ENCODE data around the gene MRM1. TPM values are rescaled to one million over a fixed set of nuclear protein-coding genes. Genes with fewer than 3 reads are reported as not detected.
A peak's percentile ranks its signal among the peaks of the same experiment; 100 is the strongest.

The MRM1 gene
- polyA plus RNA-seq, 1 donor (not counting 4 experiments of a cell fraction or from before 2014, with no cell fraction given) = 3.8 TPM

DNA sequence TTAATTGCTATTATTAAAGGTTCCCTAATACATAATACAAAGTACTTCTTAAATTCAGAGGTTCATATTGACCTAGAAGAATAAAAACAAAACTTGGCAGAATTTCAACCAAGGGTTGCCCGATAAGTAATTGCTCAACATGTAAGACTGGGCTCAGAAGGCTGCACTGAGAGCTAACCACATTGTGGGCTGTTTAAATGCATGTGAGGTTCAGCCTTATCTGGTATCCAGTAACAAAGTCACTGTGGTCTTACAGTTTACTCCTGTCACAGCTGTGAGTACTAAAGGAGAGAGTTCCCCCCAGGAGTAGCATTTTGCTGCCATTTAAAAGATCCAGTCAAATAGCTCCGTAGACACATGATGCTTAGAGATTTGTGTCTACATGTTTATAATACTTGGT is 11.3 kb upstream of the MRM1 start:
- Histone ChIP-seq H3K79me2 (ENCODE audit: control insufficient read depth, insufficient read depth, low read length) (no peaks in the 10 kb centered on the region), H3K36me3 (ENCODE audit: control insufficient read depth in 2 of 2, extremely low read depth in 1 of 2, insufficient read depth in 2 of 2, low read length in 2 of 2) (peaks cover 13 to 31% of the 10 kb centered on the region in 2 experiments), H3K27ac (ENCODE audit: control insufficient read depth, insufficient read depth, low read length) (no peak overlapping the region), H2AFZ (ENCODE audit: control insufficient read depth, low read length) (no peak overlapping the region), H3K9me1 (ENCODE audit: control insufficient read depth, extremely low read depth, insufficient read depth, low read length) (no peaks in the 10 kb centered on the region), H3K4me2 (ENCODE audit: control insufficient read depth, extremely low read depth, insufficient read depth, low read depth, low read length) (no peak overlapping the region), H3K9ac (ENCODE audit: control insufficient read depth, extremely low read depth, insufficient read depth, low read length) (no peak overlapping the region), H3K4me1 (ENCODE audit: control insufficient read depth, extremely low read depth, insufficient read depth, low read length) (peaks cover 10% of the 10 kb centered on the region), H3K27me3 (ENCODE audit: control insufficient read depth, extremely low read depth, insufficient read depth, low read length) (no peaks in the 10 kb centered on the region), H3K9me3 (ENCODE audit: control insufficient read depth, low read depth, low read length) (no peaks in the 10 kb centered on the region), H3K4me3 (ENCODE audit: control insufficient read depth in 2 of 3, extremely low read depth in 1 of 3, insufficient read depth in 2 of 3, low read depth in 1 of 3, low read length in 3 of 3) (no peak overlapping the region), H4K20me1 (ENCODE audit: control insufficient read depth, extremely low read depth, insufficient read depth, low read length) (no peaks in the 10 kb centered on the region)
- no peak for DNase-seq (ENCODE audit: low read depth, low spot score)
- TF ChIP-seq EZH2 (IDR thresholded peaks at IDR 0.05; ENCODE audit: low read length) = no peak
- TF ChIP-seq, protein P1, sequence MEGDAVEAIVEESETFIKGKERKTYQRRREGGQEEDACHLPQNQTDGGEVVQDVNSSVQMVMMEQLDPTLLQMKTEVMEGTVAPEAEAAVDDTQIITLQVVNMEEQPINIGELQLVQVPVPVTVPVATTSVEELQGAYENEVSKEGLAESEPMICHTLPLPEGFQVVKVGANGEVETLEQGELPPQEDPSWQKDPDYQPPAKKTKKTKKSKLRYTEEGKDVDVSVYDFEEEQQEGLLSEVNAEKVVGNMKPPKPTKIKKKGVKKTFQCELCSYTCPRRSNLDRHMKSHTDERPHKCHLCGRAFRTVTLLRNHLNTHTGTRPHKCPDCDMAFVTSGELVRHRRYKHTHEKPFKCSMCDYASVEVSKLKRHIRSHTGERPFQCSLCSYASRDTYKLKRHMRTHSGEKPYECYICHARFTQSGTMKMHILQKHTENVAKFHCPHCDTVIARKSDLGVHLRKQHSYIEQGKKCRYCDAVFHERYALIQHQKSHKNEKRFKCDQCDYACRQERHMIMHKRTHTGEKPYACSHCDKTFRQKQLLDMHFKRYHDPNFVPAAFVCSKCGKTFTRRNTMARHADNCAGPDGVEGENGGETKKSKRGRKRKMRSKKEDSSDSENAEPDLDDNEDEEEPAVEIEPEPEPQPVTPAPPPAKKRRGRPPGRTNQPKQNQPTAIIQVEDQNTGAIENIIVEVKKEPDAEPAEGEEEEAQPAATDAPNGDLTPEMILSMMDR (optimal IDR thresholded peaks at IDR 0.05 in 1 of 3, IDR thresholded peaks at IDR 0.05 in 1 of 3, conservative IDR thresholded peaks at IDR 0.05 in 1 of 3; ENCODE audit: extremely low read depth in 1 of 3, insufficient read depth in 2 of 3, low read length in 3 of 3) = no peak
- dilution Hi-C loops (cut with MboI; ENCODE audit: extremely low pct_ligation_motif_present, low sequenced_read_pairs) = no loop called here
- no peak for FAIRE-seq

DNA sequence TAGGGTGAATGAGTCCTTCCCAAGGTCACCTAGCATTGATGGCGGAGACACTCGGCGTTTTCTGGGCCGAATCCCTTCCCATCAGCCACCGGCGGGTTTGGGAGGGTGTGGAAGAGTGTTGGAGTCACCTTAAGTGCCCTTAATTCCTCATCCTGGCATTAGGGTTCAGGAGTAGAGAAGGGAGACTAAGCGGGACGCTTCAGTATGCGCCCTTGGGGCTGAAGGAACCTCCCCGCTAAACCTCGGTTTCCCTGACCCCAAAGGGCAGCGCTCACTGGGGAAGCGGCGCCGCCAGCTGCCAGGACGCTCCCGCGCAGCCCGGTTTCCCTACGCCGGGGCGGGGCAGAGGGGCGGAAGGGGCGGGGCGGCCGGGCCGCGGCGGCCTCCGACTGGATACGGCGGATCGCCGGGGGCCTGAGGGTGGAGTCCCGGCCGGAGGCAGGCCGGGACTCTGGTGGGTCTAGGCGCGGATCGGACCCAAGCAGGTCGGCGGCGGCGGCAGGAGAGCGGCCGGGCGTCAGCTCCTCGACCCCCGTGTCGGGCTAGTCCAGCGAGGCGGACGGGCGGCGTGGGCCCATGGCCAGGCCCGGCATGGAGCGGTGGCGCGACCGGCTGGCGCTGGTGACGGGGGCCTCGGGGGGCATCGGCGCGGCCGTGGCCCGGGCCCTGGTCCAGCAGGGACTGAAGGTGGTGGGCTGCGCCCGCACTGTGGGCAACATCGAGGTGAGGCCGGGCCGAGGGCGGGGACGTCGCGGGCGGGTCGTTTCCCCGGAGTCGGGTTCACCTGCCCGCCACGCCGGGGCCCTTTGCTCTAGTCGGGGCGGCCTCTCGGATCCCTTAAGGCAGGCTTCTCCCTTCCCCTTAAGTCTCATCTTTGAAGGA is 9.7 kb upstream of the MRM1 start, which contains the start of gene DHRS11:
TSS of gene DHRS11 (plus strand) at position 446 of the 882 bp plus-strand sequence. CDS start at position 577, 131 bp downstream.
- peak within 1 kb of the TSS; percentile 50 for H2AFZ ChIP-seq (ENCODE audit: control insufficient read depth, low read length)
- DNase-seq (ENCODE audit: low read depth, low spot score) = no peak
- H3K9me3 ChIP-seq (ENCODE audit: control insufficient read depth, low read depth, low read length) = no peaks in the 10 kb centered on the region
- H3K4me2 ChIP-seq (ENCODE audit: control insufficient read depth, extremely low read depth, insufficient read depth, low read depth, low read length) = peak within 1 kb of the TSS; percentile 79
- H3K9me1 ChIP-seq (ENCODE audit: control insufficient read depth, extremely low read depth, insufficient read depth, low read length) = no peaks in the 10 kb centered on the region
- peak within 1 kb of the TSS; percentile 39 for H3K27ac ChIP-seq (ENCODE audit: control insufficient read depth, insufficient read depth, low read length)
- no peak for TF ChIP-seq EZH2 (IDR thresholded peaks at IDR 0.05; ENCODE audit: low read length)
- TF ChIP-seq, protein P1 (optimal IDR thresholded peaks at IDR 0.05 in 1 of 3, IDR thresholded peaks at IDR 0.05 in 1 of 3, conservative IDR thresholded peaks at IDR 0.05 in 1 of 3; ENCODE audit: extremely low read depth in 1 of 3, insufficient read depth in 2 of 3, low read length in 3 of 3) = peak in 1 of 3 experiments; percentile 25
- no peaks in the 10 kb centered on the region for H4K20me1 ChIP-seq (ENCODE audit: control insufficient read depth, extremely low read depth, insufficient read depth, low read length)
- no peaks in the 10 kb centered on the region for H3K27me3 ChIP-seq (ENCODE audit: control insufficient read depth, extremely low read depth, insufficient read depth, low read length)
- H3K9ac ChIP-seq (ENCODE audit: control insufficient read depth, extremely low read depth, insufficient read depth, low read length) = peak within 1 kb of the TSS; percentile 75
- H3K4me3 ChIP-seq (ENCODE audit: control insufficient read depth in 2 of 3, extremely low read depth in 1 of 3, insufficient read depth in 2 of 3, low read depth in 1 of 3, low read length in 3 of 3) = peak within 1 kb of the TSS; percentile 58 to 74 (median 68)
- H3K79me2 ChIP-seq (ENCODE audit: control insufficient read depth, insufficient read depth, low read length) = no peaks in the 10 kb centered on the region
- peaks cover 10% of the 10 kb centered on the region for H3K4me1 ChIP-seq (ENCODE audit: control insufficient read depth, extremely low read depth, insufficient read depth, low read length)
- peaks cover 7 to 25% of the 10 kb centered on the region in 2 experiments for H3K36me3 ChIP-seq (ENCODE audit: control insufficient read depth in 2 of 2, extremely low read depth in 1 of 2, insufficient read depth in 2 of 2, low read length in 2 of 2)
- dilution Hi-C loops (cut with MboI; ENCODE audit: extremely low pct_ligation_motif_present, low sequenced_read_pairs) = no loop called here
- no peak for FAIRE-seq

Measured in keratinocyte (primary cell).